Measurements from ENCODE around the gene KRTAP10-2. TPM values are rescaled to one million over a fixed set of nuclear protein-coding genes. Genes with fewer than 3 reads are reported as not detected.

KRTAP10-2 gene
- total RNA-seq, 1 donor from 2014 or later: not detected

GRCh38 chr21:44590311-44590721 lies 39.0 kb upstream of the KRTAP10-2 start:
- no peak for TF ChIP-seq CTCF (IDR thresholded peaks at IDR 0.05)
- peak; percentile 23 for ATAC-seq

GRCh38 chr21:44589586-44590305 lies 38.4 kb upstream of the KRTAP10-2 start:
- Histone ChIP-seq H3K36me3 (no peaks in the 10 kb centered on the region), H3K27me3 (peaks cover 17% of the 10 kb centered on the region), H3K4me1 (peaks cover 3% of the 10 kb centered on the region), H3K9me3 (no peaks in the 10 kb centered on the region), H3K4me3 (no peak overlapping the region), H3K27ac (no peak overlapping the region)
- intact Hi-C loops (cut with DNase I): no loop called here
- TF ChIP-seq CTCF (IDR thresholded peaks at IDR 0.05): no peak
- ATAC-seq (peak; percentile 17), DNase-seq (peak; percentile 57)

More at GRCh38 chr21:44590311-44590721, 39.0 kb upstream of the KRTAP10-2 start:
- no peak overlapping the region for H3K27ac ChIP-seq
- peaks cover 3% of the 10 kb centered on the region for H3K4me1 ChIP-seq
- no peak overlapping the region for H3K4me3 ChIP-seq
- intact Hi-C loops (cut with DNase I): no loop called here
- H3K9me3 ChIP-seq: no peaks in the 10 kb centered on the region
- no peaks in the 10 kb centered on the region for H3K36me3 ChIP-seq
- H3K27me3 ChIP-seq: peaks cover 12% of the 10 kb centered on the region
- DNase-seq: peak; percentile 61

GRCh38 chr21:44589094-44589493 lies 37.8 kb upstream of the KRTAP10-2 start:
- TF ChIP-seq CTCF (IDR thresholded peaks at IDR 0.05): no peak
- H3K27me3 ChIP-seq: peaks cover 17% of the 10 kb centered on the region
- intact Hi-C loops (cut with DNase I): no loop called here

GRCh38 chr21:44585892-44586291 lies 34.6 kb upstream of the KRTAP10-2 start:
- peaks cover 8% of the 10 kb centered on the region for H3K9me3 ChIP-seq
- TF ChIP-seq CTCF (IDR thresholded peaks at IDR 0.05): no peak
- ATAC-seq: no peak
- no peaks in the 10 kb centered on the region for H3K4me1 ChIP-seq
- no peak overlapping the region for H3K27ac ChIP-seq
- H3K4me3 ChIP-seq: no peak overlapping the region
- no peaks in the 10 kb centered on the region for H3K36me3 ChIP-seq
- intact Hi-C loops (cut with DNase I): no loop called here
- H3K27me3 ChIP-seq: peaks cover 17% of the 10 kb centered on the region
- DNase-seq: no peak

More at GRCh38 chr21:44589094-44589493, 37.8 kb upstream of the KRTAP10-2 start:
- Histone ChIP-seq H3K4me1 (peaks cover 3% of the 10 kb centered on the region), H3K27ac (no peak overlapping the region), H3K4me3 (no peak overlapping the region), H3K9me3 (no peaks in the 10 kb centered on the region), H3K36me3 (no peaks in the 10 kb centered on the region)
- no peak for DNase-seq
- ATAC-seq: no peak

GRCh38 chr21:44583800-44584147 lies 32.5 kb upstream of the KRTAP10-2 start:
- Histone ChIP-seq H3K4me1 (no peaks in the 10 kb centered on the region), H3K9me3 (peaks cover 8% of the 10 kb centered on the region), H3K27me3 (peaks cover 17% of the 10 kb centered on the region), H3K36me3 (no peaks in the 10 kb centered on the region), H3K4me3 (no peak overlapping the region), H3K27ac (no peak overlapping the region)
- TF ChIP-seq CTCF (IDR thresholded peaks at IDR 0.05): no peak
- intact Hi-C loops (cut with DNase I): no loop called here
- no peak for DNase-seq
- no peak for ATAC-seq

Data from upper lobe of right lung (tissue), 1 donor.